HG03159 (cell line): Measurements from ENCODE around the gene CORO1C.
"Not testable (repeated sequence)": the region's sequence is repeated elsewhere in the genome, so short reads cannot be mapped to it uniquely, and the experiment has no call there.

Source experiments
- ATAC-seq: cut with Tn5 transposase; IDR thresholded peaks from one replicate; pipeline ENCODE4 v1.9.1; 2021; ENCODE audit warnings: mild to moderate bottlenecking, moderate library complexity; ENCODE audit not compliant: unreplicated experiment

Gene CORO1C

DNA sequence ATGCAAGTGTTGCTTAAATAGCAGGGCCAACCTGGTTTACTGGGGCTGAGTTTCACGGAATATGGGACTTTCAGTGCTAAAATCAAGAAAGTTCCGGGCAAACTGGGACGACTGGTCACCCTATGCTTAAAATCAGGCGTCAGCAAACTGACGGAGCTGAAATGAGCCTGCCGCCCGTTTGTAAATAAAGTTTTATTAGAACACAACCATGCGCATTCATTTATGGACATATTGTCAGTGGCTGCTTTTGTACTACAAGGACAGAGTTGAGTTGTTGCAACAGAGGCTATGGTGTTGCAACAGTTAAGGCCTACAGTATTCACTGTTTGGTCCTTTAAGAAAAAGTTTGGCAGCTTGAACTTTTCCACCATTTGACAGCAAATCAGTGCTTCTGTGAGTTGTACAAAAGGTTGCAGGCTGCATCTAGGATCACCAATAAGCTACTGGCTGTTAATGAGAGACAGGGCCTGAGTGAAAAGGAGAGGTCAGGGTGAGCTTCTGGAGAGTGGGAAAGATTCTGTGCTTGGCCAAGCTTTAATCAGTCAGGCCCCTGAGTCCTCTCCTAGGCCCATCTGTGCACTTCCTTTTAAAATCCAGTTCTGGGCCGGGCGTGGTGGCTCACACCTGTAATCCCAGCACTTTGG lies 111.0 kb downstream of the CORO1C start:
- no peak for ATAC-seq

DNA sequence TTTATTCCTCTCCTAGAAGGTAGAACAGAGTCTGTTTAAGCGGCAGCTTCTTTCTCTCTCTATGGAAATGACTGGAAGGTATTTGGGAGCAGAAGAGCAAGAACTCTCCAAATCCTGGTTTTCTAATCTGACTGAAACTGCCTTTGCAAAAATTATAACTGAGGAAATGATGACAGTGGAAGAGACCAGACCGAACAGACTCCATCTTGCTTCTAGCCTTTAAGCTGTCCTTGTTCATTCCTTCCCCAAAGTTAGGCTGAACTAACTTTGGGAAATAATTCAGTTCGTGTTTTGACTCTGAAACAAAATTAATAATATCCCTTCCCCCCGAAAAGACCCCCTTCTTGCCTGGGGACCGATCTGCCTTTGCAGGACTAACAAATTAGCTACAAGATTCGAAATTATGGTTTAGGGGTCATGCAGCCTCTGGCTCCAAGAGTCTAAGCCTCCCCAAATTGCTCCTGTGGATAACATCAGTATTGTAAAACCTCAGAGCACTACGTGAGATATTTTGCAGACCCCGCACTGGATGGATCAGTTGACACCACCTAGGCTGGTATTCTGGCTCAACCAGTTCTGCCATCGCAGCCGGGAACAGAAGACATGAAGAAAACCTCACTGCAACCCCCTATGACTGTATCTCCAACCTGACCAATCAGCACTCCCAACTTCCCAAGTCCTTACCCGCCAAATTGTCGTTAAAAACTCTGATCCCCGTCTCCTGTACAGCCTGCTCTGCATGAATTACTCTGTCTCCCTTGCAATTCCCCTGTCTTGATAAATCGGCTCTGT lies 111.8 kb downstream of the CORO1C start:
- no peak for ATAC-seq

GRCh38 chr12:108618953-108619274 lies 112.4 kb downstream of the CORO1C start:
- not testable (repeated sequence) for ATAC-seq

DNA sequence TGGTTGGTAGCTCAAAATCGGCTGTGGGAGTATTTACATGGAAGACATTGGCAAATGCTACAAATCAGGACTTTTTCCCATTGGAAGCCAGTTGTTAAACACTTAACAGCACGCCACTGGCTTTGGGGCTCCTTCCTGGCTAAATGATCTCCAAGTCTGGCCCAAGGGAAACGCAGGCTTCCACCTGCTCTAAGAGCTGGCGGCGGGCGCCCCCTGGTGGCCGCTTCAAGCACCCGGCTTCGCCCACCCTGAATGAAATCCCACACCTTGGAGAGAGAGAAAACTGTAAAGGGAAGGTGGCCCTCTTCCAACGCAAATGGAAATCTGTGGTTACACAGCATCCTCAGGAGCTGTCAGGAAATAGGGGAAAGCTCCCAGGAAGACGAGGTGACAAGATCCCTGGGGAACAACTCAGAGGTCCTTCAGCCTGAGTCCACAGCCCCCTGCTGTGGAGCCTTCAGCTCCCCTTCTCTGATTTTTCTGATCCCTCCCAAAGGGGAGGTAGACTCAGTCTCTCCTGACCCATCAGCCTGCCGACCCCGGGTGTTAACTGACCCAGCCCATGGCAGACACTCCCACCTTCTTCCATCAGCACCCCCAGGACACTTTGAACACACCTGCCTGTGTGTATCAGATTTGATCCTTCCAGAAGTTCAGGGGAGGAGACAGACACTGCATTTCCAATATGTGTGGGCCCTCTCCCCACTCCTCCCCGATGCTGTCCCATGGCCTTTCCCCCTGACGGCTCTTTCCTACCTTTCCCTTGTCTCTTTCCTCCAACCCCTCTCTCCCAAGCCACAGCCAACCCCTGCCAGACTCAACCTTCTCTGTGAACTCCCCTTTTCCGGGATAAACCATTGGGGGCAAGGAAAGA lies 113.0 kb downstream of the CORO1C start:
- ATAC-seq = peak; percentile 37

- ATAC-seq = peak; percentile 74
These were observed 114.1 kb downstream of the CORO1C start for GRCh38 chr12:108616941-108617858.

- no peak for ATAC-seq
These were observed 115.0 kb downstream of the CORO1C start for GRCh38 chr12:108616359-108616758.

GRCh38 chr12:108615918-108616317 lies 115.4 kb downstream of the CORO1C start:
- no peak for ATAC-seq

GRCh38 chr12:108614639-108615038 lies 116.7 kb downstream of the CORO1C start:
- ATAC-seq = no peak

GRCh38 chr12:108614041-108614440 lies 117.3 kb downstream of the CORO1C start:
- no peak for ATAC-seq

- no peak for ATAC-seq
These were observed 117.8 kb downstream of the CORO1C start for GRCh38 chr12:108613548-108613947.

GRCh38 chr12:108612788-108613282 lies 118.5 kb downstream of the CORO1C start:
- no peak for ATAC-seq

DNA sequence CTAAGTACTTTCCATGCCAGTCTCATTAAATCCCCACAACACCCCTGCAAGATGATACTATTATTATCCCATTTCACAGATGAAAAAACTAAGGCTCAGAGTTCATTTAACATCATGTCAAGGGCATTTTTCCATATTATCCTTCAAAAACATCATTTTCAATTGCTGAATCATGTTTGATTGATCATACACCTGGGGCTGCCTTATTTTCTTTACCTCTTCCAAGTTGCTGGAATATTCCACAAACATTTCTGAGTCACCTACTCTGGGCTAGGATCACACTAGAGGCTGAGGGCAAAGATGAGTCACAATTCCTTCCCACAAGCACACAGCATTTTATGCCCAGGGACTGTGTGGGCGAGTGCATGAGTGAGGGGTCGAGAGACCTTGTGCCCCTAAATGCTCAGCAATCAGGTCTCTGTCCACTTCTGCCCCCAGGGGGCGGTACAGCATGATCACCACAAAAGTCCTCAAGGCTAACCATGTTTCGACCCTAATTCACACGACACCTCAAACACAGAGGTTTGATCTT lies 119.4 kb downstream of the CORO1C start:
- ATAC-seq = no peak

DNA sequence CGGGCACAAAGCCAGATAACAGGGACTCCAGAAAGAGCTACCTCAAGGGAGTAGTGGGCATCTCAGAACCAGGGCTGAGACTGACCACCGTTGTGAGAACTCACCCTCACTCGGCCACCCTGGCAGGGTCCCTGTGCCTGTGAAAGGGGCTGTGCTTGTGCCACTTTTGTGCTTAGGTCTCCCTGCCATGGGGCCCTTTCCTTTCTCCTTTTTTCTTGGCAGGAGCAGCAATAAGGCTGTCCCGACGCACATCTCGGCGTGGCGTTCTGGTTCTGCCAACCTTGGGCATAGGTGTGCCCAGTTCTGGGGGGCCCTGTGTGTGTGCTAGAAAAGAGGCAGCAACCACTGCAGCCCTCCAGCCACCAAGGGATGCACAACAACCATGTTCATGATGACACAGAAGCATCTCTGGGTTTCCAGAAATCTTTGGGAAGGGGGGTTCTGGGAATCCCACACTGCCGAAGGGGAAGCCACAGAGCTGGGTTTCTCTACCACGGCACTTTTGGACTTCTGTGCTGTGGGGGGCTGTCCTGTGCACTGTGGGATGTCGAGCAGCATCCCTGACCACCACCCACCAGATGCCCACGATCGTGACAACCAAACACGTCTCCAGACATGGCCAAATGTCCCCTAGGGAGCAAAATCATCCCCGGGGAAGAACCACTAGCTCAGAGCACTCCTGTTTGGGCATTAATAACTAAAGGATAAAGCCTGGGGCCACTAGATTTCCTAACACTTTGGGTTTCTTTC lies 120.3 kb downstream of the CORO1C start:
- no peak for ATAC-seq

DNA sequence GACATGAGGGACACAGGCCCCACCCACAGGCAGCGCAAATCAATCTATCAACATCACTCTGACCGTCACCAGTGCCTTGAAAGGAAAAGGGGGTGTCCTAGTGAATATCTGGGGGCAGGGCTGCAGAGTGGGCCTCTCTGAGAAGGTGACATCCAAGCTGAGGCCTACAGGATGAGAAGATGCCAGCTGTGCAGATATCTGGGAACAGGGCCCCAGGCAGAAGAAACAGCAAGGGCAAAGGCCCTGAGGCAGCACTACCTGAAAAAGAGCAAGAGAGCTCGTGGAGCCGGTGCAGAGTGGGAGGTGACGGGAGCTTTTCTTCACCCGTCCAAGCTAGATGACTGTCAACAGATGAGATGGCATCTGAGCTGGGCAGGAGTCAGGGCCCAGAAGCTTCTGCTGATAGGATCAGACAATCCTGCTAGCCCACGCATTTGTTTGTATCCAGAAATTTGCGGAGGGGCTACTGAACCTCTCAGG lies 120.9 kb downstream of the CORO1C start:
- no peak for ATAC-seq

GRCh38 chr12:108609537-108610335 lies 121.6 kb downstream of the CORO1C start:
- no peak for ATAC-seq

- ATAC-seq = no peak
These were observed 122.7 kb downstream of the CORO1C start for GRCh38 chr12:108608616-108609015.

- no peak for ATAC-seq
These were observed 123.2 kb downstream of the CORO1C start for GRCh38 chr12:108607981-108608600.

- no peak for ATAC-seq
These were observed 124.8 kb downstream of the CORO1C start for GRCh38 chr12:108606492-108606891.
